NCI-H146 treated with DMSO at 0.1 percent for 48 hours (cell line): ENCODE measurements around the gene NOPCHAP1.
"Not testable (repeated sequence)": the region's sequence is repeated elsewhere in the genome, so short reads cannot be mapped to it uniquely, and the experiment has no call there.

ENCODE experiments used
- DNase-seq: peaks from one replicate; lab custom pipeline; 2025; ENCODE audit not compliant: unreplicated experiment; lab: John Stamatoyannopoulos, UW

NOPCHAP1 gene

DNA sequence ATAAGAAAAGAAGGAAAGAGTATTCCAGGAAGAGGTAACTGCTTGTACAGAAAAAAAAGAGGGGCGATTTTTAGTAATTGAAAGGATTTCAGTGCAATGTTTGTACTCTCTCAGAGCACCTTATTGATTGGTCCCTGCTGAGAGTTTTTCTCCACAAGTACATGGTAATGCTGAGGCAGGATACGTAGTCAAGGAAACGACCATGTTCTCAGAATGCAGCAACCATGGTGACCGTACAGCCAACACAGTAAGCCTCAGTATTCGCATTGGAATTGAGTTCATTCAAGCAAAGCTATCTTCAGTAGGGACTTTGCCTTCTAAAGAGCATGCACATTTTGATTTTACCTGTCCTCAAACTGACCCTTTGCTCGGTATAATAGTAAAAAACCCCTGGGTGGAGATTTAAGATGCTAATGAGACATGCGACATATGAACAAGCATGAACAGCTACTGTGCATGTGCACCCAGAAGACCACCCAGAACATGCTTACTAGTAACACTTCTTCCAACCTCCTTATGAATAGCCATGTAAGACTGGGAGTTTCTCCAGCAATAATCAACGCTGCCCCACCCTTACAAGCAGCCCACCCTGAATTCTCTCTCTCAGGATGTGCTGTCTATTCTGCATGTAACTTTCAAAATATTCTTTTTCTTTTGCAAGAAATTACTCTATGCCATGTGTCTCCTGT lies 21.8 kb upstream of the NOPCHAP1 start:
- peak; percentile 63 for DNase-seq

GRCh38 chr12:104964856-104965205 lies 21.3 kb upstream of the NOPCHAP1 start:
- DNase-seq, result no peak

DNA sequence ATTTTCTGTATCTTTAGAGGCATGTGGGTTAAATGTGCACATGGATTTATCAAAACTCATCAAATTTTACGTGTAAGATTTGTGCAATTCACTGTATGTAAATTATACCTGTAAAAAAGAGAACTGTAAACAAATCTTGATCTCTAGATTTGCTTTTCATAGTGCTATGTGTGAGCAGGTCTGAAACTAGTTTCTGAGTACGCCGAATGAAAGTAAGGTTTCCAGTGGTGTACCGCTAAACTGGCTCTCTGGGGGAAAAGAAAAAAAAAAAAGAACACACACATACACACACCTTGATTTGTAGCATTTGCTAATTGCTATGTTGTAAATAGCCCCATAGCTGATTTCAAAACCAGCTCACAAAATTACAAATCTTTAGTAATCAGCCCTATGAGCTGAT lies 19.4 kb upstream of the NOPCHAP1 start:
- no peak for DNase-seq

DNA sequence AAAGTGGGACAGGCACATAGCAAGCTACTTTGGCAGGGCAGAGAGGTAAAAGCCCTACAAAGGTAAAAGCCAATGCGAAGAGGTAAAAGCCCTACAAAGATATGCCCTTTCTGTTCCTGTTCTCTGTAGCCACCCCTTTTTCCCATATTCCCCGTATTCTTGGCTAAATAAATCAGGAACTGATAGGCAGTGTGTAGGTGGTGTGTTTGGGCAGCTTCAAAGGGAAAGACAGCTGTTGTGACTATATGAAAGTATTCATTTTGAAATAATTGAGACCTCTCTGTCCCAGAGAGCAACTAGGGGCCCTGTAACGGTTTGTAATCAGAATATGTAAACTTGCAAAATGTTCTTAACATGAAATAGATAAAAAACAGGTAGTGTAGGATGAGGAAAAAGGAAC lies 16.8 kb upstream of the NOPCHAP1 start:
- no peak for DNase-seq

GRCh38 chr12:104971306-104971705 lies 14.8 kb upstream of the NOPCHAP1 start:
- no peak for DNase-seq

DNA sequence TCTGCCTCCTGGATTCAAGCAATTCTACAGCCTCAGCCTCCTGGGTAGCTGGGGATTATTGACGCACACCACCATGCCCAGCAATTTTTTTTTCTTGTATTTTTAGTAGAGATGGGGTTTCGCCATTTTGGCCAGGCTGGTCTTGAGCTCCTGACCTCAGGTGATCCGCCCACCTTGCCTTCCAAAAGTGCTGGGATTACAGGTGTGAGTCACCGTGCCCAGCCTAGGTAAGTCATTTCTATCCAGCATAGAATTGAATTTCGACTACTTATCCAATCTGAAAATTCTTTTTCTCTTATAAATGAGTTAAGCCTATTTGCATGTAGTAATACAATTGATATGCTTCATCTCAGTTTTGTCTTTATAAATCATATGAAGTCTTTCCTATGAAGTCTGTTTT lies 12.9 kb upstream of the NOPCHAP1 start:
- no peak for DNase-seq

GRCh38 chr12:104974626-104975290 lies 11.4 kb upstream of the NOPCHAP1 start:
- DNase-seq, result no peak

DNA sequence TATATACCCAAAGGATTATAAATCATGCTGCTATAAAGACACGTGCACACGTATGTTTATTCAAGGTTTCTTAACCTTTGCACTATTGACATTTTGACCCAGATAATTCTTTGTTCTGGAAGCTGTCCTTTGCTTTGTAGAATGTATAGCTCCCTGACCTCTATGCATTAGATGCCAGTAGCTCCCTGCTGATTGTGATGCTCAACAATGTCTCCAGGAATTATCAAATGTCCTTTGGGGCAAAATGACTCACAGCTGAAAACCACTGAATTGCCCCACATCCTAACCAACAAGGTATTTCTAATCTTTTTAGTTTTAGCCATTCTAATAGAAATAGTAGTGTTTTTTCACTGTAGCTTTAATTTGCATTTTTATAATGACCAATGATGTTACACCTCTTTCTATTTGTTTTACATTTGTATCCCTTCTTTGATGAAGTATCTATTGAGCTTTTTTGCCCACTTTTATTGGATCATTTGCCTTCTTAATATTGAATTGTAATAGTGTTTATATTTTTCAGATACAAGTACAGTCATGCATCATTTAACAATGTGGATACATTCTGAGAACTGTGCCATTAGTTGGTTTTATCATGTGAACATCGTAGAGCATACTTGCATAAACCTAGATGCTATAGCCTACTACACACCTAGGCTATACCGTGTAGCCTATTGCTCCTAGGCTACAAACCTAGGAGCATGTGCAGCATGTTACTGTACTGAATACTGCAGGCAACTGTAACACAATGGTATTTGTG lies 10.4 kb upstream of the NOPCHAP1 start:
- no peak for DNase-seq

DNA sequence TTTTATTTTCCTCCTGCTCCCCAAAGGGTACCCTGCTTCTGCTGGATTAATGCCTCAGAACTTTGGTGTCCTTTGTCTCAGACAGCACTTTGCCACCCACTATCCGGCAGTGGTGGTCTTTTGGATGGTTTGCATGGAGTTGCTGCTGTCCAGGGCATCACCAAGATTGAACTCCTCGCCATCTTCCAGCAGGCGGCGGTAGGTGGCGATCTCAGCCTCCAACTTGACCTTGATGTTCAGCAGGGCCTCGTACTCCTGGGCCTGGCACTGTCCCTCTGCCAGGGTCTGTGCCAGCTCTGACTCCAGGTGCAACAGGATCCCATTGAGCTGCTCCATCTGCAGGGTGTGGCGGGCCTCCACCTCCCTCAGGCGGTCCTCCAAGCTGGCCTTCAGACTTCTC lies 9.4 kb upstream of the NOPCHAP1 start:
- no peak for DNase-seq

- DNase-seq, result not testable (repeated sequence)
These were observed 8.4 kb upstream of the NOPCHAP1 start for GRCh38 chr12:104977688-104978087.

DNA sequence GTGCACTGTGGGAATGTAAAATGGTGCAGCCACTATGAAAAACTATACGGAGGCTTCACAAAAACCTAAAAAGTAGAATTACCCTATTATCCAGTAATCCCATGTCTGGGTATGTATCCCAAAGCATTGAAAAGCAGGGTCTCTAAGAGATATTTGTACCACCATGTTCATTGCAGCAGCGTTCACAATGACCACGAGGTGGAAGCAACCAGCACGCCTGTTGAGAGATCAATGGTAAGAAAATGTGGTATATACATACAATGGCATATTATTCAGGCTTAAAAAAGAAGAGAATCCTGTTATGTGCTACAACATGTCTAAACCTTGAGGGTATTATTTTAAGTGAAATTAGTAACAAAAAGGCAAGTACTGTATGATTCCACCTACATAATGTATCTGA lies 910 bp upstream of the NOPCHAP1 start:
- peak; percentile 7 for DNase-seq

- DNase-seq, result no peak
These were observed 4.8 kb downstream of the NOPCHAP1 start for GRCh38 chr12:104990950-104991349.

GRCh38 chr12:104991565-104992128 lies 5.5 kb downstream of the NOPCHAP1 start:
- no peak for DNase-seq

- no peak for DNase-seq
These were observed 8.2 kb downstream of the NOPCHAP1 start for GRCh38 chr12:104994336-104994735.

DNA sequence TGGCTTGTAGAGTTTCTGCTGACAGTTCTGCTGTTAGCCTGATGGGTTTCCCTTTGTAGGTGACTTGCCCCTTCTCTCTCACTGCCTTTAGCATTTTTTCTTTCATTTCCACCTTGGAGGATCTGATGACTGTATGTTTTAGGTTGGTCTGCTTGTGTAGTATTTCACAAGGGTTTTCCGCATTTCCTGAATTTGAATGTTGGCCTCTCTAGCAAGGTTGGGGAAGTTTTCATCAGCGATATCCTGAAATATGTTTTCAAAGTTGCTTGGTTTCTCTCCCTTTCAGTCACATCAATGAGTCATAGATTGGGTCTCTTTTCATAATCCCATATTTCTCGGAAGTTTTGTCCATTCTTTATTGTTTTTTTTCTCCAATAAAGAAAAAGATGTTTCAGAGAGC lies 11.4 kb downstream of the NOPCHAP1 start:
- no peak for DNase-seq

- DNase-seq, result peak; percentile 58
These were observed 12.6 kb downstream of the NOPCHAP1 start for GRCh38 chr12:104998423-104999346.

- no peak for DNase-seq
These were observed 13.2 kb downstream of the NOPCHAP1 start for GRCh38 chr12:104999347-104999685.

GRCh38 chr12:105001476-105001875 lies 15.4 kb downstream of the NOPCHAP1 start:
- DNase-seq, result no peak

DNA sequence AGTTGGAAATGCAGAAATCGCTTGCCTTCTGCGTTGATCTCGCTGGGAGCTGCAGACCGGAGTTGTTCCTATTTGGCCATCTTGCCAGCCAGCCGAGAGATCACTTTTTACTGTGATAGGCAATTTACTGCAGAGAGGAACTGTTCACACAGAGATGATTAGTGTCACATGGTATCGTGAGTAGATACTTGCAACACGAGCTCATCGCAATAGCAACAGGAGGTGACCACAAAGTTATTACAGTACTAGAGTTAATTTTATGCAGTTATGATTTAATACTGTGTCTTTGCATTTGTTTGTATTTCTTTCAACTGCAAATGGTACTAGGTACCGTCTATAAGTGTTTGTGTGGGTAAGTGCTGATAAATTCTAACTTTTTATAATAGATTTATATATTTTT lies 27.8 kb downstream of the NOPCHAP1 start:
- no peak for DNase-seq

DNA sequence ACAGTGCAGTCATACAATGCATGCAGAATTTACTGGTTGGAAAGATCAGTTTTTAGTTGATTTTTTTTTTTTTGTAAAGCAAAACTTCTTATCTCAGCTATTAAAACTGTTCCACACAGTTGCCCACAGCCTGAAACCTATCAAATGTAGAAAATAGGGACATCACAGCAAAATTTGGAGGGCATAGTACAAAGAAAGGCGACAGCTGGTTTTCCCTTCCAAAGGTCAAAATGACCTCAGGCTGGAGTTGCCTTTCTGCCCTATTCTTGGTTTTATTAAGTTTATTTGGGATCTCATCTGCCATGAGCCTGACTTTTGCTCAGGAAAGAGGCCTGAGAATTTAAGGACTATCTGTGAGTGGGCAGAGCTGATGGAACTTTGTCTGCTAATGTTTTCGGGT lies 28.5 kb downstream of the NOPCHAP1 start:
- no peak for DNase-seq

GRCh38 chr12:105015543-105015942 lies 29.4 kb downstream of the NOPCHAP1 start:
- DNase-seq, result no peak
